SIG-M5 treated with dmso at 0.1 percent for 504 hours (cell line): ENCODE measurements around the gene ERAS.
A peak's percentile ranks its signal among the peaks of the same experiment; 100 is the strongest.
"Not testable (repeated sequence)": the region's sequence is repeated elsewhere in the genome, so short reads cannot be mapped to it uniquely, and the experiment has no call there.

Source experiments
- DNase-seq: peaks from one replicate; lab custom pipeline; 2025; ENCODE audit not compliant: unreplicated experiment; lab: John Stamatoyannopoulos, UW

The ERAS gene

GRCh38 chrX:48794911-48795515, 31.3 kb upstream of the ERAS start:
- DNase-seq = no peak

- no peak for DNase-seq
Observed at GRCh38 chrX:48798318-48798717, 28.0 kb upstream of the ERAS start.

GRCh38 chrX:48800574-48801279, 25.6 kb upstream of the ERAS start:
- no peak for DNase-seq

DNA sequence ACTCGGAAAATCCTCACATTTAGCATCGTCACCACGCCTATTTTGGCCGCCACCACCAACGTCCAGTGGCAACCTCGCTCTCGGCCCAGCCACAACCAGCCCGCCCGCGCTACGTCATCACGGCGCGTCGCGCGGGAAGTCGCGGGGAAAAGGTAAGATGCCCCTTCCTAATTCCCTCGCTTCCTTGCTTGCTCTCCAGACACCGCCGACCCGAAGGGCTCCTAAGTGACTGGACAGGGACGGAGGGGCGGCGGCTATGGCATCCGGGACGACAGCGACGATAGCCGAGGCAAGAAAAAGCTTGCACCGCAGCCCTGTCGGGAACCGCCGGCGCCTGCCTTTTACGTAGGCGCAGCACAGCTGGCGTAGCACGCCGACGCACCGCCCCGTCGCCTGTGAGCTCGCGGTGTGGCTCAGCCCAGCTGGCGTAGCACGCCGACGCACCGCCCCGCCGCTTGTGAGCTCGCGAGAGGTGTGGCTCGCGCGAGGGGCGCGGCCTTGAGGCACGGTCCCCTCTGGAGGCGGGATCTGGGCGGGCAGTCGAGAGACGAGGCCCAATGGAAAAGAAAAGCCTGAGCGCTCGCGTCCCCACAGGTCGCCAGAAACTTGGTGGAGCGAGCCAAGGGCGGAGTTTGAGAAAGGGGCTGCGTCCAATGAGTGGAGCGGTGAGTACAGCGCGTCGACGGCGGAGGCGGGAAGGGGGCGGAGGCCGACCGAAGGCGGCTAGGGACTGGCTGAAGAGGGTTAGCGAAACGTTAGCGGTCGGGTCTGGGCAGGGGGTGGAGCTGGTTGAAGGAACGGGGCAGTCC, 24.8 kb upstream of the ERAS start, which contains the start of gene HDAC6:
Gene HDAC6 (plus strand): TSS at position 788 of the 809 bp plus-strand sequence. CDS start 626 bp downstream, outside the sequence.
- peak; percentile 94 for DNase-seq

GRCh38 chrX:48802089-48802904, 24.0 kb upstream of the ERAS start:
- peak; percentile 80 for DNase-seq

GRCh38 chrX:48802905-48803200, 23.5 kb upstream of the ERAS start:
- no peak for DNase-seq

- DNase-seq = no peak
Observed at GRCh38 chrX:48806081-48806480, 20.2 kb upstream of the ERAS start.

DNA sequence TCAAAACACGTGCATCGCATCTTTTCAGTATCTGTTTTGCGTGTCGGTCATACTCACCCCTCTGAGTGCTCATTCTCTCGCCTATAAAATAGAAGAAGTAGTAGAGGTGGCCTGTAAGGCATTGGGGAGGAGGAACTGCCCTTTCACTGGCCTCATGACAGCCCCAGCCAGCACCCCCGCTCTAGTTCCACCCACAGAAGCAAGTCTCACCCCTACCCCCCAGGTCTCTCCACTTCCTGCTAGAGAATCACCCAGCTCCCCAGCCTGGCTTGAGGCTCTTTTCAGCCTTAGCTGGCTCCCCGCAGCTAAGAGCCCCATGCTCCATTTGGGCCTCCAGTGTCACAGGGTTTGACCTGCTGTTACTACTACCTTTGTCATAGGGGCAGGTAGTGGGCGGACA, 12.7 kb upstream of the ERAS start:
- DNase-seq = no peak

DNA sequence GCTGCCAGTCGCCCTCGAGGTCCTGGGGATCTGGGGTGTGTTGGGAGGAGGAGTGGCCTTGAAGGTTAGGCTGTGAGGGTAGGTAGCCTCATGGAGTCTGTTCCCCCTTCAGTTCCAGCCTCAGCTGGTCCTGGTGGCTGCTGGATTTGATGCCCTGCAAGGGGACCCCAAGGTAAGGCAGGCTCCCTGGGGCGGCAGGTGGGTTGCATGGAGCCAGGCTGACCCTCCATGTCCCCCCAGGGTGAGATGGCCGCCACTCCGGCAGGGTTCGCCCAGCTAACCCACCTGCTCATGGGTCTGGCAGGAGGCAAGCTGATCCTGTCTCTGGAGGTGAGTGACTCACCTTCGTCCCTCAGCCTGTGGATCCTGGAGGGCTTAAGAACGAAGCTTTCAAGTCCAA, 11.6 kb upstream of the ERAS start:
- DNase-seq = no peak

- DNase-seq = no peak
Observed at GRCh38 chrX:48815266-48815665, 11.0 kb upstream of the ERAS start.

- DNase-seq = no peak
Observed at GRCh38 chrX:48816014-48816810, 10.1 kb upstream of the ERAS start.

- no peak for DNase-seq
Observed at GRCh38 chrX:48818098-48818497, 8.2 kb upstream of the ERAS start.

DNA sequence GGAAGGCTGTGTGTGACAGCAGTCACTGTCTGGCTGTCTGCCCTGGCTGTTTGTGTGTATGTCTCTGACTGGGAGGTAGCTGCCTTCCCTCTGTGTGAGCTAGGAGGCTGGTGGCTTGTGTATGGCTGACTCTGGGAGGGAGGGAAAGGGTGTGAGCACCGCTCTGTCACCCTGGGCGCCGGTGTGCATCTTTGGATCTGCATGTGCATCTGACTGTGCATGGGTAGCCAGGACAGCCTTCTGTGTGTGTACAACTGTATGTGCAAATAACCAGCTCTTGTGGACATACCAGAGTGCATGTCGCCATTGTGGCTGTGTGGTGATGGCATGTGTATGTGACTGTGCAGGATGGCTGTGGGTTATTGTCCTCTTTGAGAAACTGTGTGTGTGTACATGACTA, 7.4 kb upstream of the ERAS start:
- DNase-seq = no peak

DNA sequence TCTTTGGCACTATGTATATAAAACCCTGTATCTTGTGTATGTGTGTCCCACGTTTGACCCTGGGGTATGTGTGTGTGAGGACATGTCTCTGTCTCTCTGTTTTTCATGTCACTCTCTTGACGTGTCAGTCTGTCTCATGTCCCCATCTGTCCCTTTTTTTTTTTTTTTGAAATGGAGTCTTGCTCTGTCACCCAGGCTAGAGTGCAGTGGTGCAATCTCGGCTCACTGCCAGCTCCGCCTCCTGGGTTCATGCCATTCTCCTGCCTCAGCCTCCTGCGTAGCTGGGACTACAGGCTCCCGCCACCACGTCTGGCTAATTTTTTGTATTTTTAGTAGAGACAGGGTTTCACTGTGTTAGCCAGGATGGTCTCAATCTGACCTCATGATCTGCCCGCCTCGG, 6.9 kb upstream of the ERAS start:
- DNase-seq = not testable (repeated sequence)

DNA sequence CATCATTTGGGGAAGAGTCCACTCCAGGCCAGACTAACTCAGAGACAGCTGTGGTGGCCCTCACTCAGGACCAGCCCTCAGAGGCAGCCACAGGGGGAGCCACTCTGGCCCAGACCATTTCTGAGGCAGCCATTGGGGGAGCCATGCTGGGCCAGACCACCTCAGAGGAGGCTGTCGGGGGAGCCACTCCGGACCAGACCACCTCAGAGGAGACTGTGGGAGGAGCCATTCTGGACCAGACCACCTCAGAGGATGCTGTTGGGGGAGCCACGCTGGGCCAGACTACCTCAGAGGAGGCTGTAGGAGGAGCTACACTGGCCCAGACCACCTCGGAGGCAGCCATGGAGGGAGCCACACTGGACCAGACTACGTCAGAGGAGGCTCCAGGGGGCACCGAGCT, 3.3 kb upstream of the ERAS start:
- no peak for DNase-seq

DNA sequence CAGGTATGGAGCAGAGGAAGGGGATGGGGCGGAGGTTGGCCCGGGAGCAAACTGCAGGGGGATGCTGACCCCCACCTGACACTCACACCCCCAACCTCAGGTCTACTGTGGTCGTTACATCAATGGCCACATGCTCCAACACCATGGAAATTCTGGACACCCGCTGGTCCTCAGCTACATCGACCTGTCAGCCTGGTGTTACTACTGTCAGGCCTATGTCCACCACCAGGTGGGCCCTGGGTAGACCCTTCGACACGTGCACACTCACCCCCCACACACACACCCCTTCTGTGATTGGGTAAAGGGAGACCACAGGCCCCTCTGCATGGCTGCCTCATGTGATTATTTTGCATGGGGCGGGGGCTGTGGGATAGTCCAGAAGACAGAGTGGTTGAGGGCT, 2.2 kb upstream of the ERAS start:
- no peak for DNase-seq

- no peak for DNase-seq
Observed at GRCh38 chrX:48826876-48827653, 752 bp downstream of the ERAS start.

GRCh38 chrX:48827654-48827968, 1.3 kb downstream of the ERAS start:
- DNase-seq = no peak

- DNase-seq = no peak
Observed at GRCh38 chrX:48829016-48829735, 2.9 kb downstream of the ERAS start.
